NCI-H345 treated with DMSO at 0.1 percent for 48 hours (cell line): ENCODE measurements around the gene ROBO1.
A peak's percentile ranks its signal among the peaks of the same experiment; 100 is the strongest.
"Not testable (repeated sequence)": the region's sequence is repeated elsewhere in the genome, so short reads cannot be mapped to it uniquely, and the experiment has no call there.

Source experiments
- DNase-seq: peaks from one replicate; lab custom pipeline; 2025; ENCODE audit not compliant: unreplicated experiment; lab: John Stamatoyannopoulos, UW

ROBO1 gene

GRCh38 chr3:78726545-78726944 lies 1041.3 kb downstream of the ROBO1 start:
- no peak for DNase-seq

GRCh38 chr3:78725703-78726246 lies 1042.0 kb downstream of the ROBO1 start:
- no peak for DNase-seq

- DNase-seq = no peak
These were observed 1042.9 kb downstream of the ROBO1 start for GRCh38 chr3:78724859-78725258.

DNA sequence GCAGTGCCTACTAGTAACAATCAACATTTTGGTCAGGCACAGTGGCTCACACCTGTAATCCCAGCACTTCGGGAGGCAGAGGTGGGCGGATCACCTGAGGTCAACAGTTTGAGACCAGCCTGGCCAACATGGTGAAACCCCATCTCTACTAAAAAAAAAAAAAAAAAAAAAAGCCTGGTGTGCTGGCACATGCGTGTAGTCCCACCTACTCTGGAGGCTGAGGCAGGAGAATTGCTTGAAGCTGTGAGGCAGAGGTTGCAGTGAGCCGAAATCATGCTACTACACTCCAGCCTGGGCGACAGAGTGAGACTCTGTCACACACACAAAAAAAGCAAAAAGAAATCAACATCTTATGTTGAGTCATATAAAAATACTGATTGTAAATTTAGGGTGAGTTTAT lies 1043.4 kb downstream of the ROBO1 start:
- not testable (repeated sequence) for DNase-seq

DNA sequence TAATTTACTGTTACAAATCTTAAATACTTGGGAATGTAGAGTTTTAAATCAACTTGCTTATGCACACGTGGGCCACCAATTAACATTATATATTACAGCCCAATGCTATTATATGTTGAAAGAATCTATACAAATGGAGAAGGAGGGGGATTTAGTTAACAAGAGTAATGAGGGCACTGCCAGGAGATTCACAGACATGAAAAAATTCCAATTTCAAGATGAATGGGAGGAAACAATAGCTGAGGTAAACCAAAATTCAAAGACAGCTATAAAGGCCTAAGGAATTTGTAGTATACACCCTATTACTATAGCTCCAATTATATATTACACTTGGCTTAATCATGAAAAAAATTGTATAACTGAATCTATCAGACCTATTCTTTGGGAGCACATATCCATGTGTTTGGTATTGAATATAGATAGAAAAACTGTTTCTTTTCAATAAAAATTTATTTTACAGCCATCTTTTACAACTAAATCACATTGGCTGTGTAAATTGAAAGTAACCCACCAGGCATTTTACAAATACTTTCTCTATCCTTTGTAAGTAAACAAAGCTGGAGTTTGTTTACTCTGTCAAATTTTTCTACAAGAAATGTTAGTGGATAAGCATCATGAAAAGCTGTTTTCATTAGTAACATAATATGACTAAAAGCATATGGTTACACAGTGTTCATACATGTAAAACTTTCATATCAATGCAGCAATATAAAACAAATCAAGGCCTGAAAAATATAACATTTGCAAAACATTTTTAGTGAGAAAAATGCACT lies 1045.8 kb downstream of the ROBO1 start:
- DNase-seq = no peak

DNA sequence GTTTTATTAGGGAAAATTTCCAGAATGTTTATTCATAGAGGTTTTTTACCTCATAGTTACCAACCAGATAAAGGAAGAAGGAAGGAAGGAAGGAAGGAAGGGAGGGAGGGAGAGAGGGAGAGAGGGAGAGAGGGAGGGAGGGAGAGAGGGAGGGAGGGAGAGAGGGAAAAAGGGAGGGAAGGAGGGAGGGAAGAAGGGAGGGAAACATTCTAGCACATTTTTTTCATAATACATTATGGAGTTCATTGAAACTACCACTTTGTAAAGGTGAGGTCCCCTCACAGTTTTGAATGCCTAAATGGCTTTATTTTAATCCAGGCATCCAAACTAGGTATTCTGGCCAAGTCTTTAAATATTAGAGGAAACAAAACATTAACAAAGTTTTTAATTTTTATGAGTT lies 1049.1 kb downstream of the ROBO1 start:
- no peak for DNase-seq

GRCh38 chr3:78717041-78717440 lies 1050.8 kb downstream of the ROBO1 start:
- DNase-seq = no peak

DNA sequence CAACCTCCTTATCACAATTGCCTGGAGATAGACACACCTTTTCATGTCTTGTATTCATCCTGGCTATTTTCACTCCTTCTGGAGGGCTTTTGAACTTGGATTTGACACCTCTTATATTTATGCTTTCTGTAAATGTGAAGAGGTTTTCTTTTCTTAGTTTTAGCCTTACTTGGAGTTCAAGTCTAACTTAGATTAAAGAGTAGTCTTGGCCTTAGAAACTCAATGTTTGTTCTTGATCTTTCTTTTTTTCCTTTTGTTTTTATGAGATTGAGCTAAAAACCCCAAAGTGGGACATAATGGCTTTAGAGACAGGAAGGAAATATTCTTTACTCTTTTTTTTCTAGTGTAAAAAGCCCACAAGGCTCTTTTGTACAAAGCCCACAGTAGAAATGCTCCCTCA lies 1054.9 kb downstream of the ROBO1 start:
- DNase-seq = no peak

DNA sequence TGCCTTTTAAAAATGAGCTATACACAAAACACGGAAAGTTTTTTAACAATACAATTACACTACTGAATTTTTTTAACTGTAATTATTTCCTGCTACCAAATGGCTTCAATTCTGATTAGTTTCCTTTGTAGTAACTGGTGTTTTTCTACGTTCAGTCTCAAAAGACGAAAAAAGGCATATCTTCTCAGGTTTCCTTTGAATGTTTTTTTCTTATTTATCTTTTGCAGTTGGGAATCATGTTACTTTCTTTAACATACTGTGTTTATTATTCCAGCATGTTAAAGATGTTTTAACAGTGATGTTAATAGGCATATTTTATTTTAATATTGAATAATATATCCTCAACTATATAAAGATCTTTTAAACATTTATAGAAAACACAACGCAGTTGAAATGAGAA lies 1055.5 kb downstream of the ROBO1 start:
- DNase-seq = no peak

DNA sequence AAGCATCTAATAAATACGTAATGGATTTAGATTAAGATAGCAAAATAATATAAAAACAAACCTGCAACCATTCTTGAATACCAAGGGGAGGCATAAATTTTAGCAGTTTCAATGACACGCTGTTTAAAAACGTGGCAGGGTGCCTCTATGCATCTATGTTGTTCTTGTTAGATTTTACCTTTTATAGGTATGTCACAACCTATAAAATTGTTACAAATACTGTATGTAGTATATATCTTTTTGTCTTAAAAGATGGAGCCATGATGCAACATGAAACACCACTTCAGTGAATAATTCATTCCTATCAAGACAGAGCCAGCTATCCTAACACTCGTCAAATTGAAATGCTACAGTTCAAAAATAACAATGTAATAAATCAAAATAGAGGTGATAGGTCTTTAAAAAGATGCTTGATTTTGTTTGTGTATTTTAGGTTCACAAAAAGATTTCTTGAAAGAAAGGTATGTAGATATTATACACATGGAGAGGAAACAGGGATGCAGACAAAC lies 1059.2 kb downstream of the ROBO1 start:
- DNase-seq = no peak

GRCh38 chr3:78707609-78708008 lies 1060.2 kb downstream of the ROBO1 start:
- DNase-seq = no peak

GRCh38 chr3:78706906-78707523 lies 1060.8 kb downstream of the ROBO1 start:
- no peak for DNase-seq

GRCh38 chr3:78703944-78704343 lies 1063.9 kb downstream of the ROBO1 start:
- no peak for DNase-seq

DNA sequence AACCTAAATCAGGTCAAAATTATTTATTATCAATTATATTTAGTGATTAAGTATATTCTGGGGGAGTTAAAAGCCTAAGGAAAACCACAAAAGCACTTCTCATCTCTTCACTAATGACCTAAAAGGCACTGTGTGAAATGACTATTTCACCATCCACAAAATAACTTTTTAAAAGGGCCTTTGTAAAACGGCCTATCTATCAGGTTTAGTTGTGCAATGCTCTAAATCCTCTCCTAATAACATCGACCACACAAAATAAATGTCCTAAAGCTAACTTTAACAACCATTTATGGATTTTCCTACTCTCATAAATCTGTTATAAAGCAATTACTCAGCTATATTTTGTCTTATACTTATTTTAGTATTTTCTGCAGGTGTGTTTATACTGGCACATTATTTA lies 1066.3 kb downstream of the ROBO1 start:
- no peak for DNase-seq

GRCh38 chr3:78698431-78698830 lies 1069.4 kb downstream of the ROBO1 start:
- no peak for DNase-seq

DNA sequence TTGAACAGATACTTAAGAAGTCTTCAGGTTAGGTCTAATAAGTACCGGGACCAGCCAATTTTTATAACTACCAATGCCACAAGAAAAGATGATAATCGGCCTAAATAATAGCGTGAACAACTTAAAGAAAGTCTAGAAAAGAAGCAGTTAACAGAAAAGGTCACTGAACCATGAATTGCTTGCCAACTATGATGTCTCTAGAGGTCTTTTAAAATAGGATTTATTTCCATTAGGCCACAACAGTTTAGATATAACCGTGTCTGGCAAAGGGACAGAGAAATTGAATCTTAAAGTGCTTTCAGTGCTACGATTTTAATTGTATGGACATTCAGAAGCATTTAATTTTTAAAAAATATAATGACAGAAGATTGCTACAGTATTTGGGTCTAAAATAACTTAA lies 1070.4 kb downstream of the ROBO1 start:
- no peak for DNase-seq

DNA sequence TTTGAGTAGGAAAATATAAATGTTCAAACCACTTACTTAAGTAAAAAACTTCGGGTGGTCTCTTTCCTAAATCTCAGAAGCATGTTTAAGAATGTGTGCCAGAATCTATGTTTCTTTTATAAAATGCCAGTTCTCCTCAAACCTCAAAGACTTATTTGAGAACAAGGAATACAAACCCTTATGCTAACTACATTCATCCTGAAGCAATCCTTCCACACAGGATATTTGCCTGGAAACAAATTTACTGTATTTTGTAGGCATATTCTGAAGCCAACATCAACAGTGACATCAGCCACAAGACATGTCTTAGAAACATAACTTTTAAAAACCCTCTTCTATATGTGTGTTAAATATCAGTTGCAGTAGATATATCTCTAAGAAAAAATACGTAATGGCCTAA lies 1077.0 kb downstream of the ROBO1 start:
- DNase-seq = no peak

DNA sequence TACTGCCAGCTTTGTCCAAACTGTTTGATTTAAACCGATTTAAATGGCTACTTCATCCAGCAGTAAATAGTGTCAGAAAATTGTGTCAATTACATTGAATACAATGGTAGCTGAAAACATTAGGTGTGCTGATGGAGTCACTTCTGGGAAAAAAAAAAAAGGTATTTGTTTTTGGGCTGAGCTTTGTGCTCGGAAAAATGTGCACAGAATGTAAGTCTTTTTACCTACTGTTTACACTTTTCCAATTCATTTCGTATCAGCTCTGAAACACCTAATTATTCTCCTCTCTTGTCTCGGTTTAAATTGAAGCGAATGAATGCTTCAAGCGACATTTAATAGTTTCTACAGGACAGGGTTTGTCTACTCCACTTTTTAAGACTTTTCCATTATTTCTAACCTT lies 1078.4 kb downstream of the ROBO1 start:
- DNase-seq = peak; percentile 64

DNA sequence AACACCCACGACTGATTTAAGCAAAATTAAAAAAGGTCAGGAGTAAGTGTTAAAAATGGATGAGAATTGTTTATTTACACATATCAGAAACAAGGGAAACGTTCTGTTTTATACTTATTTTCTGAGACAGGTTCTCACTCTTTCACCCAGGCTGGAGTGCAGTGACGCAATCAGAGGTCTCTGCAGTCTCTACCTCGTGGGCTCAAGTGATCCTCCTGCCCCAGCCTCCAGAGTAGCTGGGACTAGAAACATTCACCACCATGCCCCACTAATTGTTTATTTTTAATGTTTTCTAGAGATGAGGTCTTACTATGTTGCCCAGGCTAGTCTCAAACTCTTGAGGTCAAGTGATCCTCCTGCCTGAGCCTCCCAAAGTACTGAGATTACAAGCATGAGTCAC lies 1080.3 kb downstream of the ROBO1 start:
- no peak for DNase-seq

- DNase-seq = no peak
These were observed 1084.5 kb downstream of the ROBO1 start for GRCh38 chr3:78683284-78683683.

- DNase-seq = not testable (repeated sequence)
These were observed 1092.5 kb downstream of the ROBO1 start for GRCh38 chr3:78675119-78675805.

DNA sequence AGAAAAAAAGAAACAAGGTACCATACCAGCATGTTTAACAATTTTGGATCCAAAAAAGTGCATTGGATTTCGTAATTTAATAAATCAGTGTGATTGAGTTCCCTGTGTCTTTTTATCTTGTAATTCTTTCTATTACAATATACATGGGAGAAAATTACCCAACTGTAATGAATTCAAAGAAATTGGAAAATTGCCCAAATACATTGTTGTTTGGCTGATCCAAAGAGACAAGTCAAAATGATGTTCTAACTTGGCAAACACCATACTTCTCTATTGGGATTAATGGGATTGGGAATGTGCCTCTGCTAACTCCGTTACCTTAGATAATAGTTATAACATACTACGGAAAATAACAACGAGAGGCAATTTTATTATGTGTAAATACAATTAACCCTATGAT lies 1097.1 kb downstream of the ROBO1 start:
- peak; percentile 25 for DNase-seq
